GM21360 (cell line): ENCODE measurements around the gene THRB.
A peak's percentile ranks its signal among the peaks of the same experiment; 100 is the strongest.

Experiments used
- ATAC-seq: cut with Tn5 transposase; IDR thresholded peaks from one replicate; pipeline ENCODE4 v1.9.1; 2021; ENCODE audit warnings: mild to moderate bottlenecking, moderate library complexity; ENCODE audit not compliant: unreplicated experiment

Gene THRB

GRCh38 chr3:24191801-24192403 is 302.7 kb downstream of the THRB start:
- no peak for ATAC-seq

- no peak for ATAC-seq
Observed at GRCh38 chr3:24190256-24190655, 304.4 kb downstream of the THRB start.

GRCh38 chr3:24185738-24186384 is 308.8 kb downstream of the THRB start:
- peak; percentile 95 for ATAC-seq

- ATAC-seq: no peak
Observed at GRCh38 chr3:24184528-24185176, 310.0 kb downstream of the THRB start.

GRCh38 chr3:24182756-24183155 is 311.9 kb downstream of the THRB start:
- ATAC-seq: no peak

GRCh38 chr3:24181256-24181655 is 313.4 kb downstream of the THRB start:
- ATAC-seq: no peak

GRCh38 chr3:24180616-24181015 is 314.0 kb downstream of the THRB start:
- ATAC-seq: no peak

- ATAC-seq: no peak
Observed at GRCh38 chr3:24177201-24177600, 317.4 kb downstream of the THRB start.

GRCh38 chr3:24174614-24175013 is 320.0 kb downstream of the THRB start:
- no peak for ATAC-seq

- no peak for ATAC-seq
Observed at GRCh38 chr3:24168977-24169376, 325.7 kb downstream of the THRB start.

- ATAC-seq: no peak
Observed at GRCh38 chr3:24167429-24167828, 327.2 kb downstream of the THRB start.

GRCh38 chr3:24166515-24166914 is 328.1 kb downstream of the THRB start:
- no peak for ATAC-seq

GRCh38 chr3:24165603-24165982 is 329.1 kb downstream of the THRB start:
- no peak for ATAC-seq

- ATAC-seq: no peak
Observed at GRCh38 chr3:24164967-24165602, 329.6 kb downstream of the THRB start.

GRCh38 chr3:24162929-24163328 is 331.7 kb downstream of the THRB start:
- ATAC-seq: no peak

- ATAC-seq: no peak
Observed at GRCh38 chr3:24161841-24162240, 332.8 kb downstream of the THRB start.

GRCh38 chr3:24160424-24161095 is 334.1 kb downstream of the THRB start:
- no peak for ATAC-seq

- no peak for ATAC-seq
Observed at GRCh38 chr3:24158761-24159454, 335.7 kb downstream of the THRB start.

GRCh38 chr3:24157106-24157505 is 337.5 kb downstream of the THRB start:
- no peak for ATAC-seq

GRCh38 chr3:24156466-24156865 is 338.2 kb downstream of the THRB start:
- no peak for ATAC-seq

- no peak for ATAC-seq
Observed at GRCh38 chr3:24155276-24155675, 339.4 kb downstream of the THRB start.
